HG03520 (cell line): Measurements from ENCODE around the gene SLC26A2.

ENCODE experiments used
- ATAC-seq: cut with Tn5 transposase; IDR thresholded peaks from one replicate; pipeline ENCODE4 v1.9.1; 2021; ENCODE audit warnings: mild to moderate bottlenecking, moderate library complexity; ENCODE audit not compliant: unreplicated experiment

Gene SLC26A2

GRCh38 chr5:149961186-149961685, 678 bp downstream of the SLC26A2 start:
- ATAC-seq = no peak

- ATAC-seq = no peak
Measured at GRCh38 chr5:149961957-149962409, 1.4 kb downstream of the SLC26A2 start.

GRCh38 chr5:149962601-149963300, 2.2 kb downstream of the SLC26A2 start:
- ATAC-seq = no peak

DNA sequence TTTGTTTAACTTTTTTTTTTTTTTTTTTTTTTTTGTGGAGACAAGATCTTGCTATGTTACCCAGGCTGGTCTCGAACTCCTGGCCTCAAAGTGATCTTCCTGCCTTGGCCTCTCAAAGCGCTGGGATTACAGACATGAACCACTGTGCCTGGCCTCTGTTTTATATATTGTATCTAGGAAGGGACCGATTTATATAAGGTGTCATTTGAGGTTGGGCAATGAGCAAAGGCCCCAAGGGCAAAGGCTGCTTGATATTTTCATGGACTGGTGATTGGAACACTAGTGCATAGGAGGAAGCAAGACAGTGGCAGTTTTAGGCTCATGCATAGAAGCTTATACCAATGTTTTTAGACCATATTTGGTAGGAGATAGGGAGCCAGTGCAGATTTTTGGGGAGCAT, 3.2 kb downstream of the SLC26A2 start:
- no peak for ATAC-seq

DNA sequence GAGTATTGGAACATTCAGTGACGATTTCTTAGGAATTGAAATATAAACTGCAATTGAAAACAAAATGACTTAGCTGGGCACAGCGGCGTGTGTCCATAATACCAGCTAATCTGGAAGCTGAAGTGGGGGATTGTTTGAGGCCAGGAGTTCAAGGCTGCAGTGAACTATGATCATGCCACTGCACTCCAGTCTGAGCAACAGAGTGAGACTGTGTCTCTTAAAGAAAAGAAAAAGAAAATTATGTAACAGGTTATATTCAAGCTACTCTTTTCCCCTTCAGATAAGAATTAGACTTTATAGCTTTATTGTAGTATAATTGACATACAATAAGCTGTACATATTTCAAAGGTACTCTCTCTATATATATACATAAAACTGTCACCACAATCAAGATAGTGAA, 6.4 kb downstream of the SLC26A2 start:
- ATAC-seq = no peak

DNA sequence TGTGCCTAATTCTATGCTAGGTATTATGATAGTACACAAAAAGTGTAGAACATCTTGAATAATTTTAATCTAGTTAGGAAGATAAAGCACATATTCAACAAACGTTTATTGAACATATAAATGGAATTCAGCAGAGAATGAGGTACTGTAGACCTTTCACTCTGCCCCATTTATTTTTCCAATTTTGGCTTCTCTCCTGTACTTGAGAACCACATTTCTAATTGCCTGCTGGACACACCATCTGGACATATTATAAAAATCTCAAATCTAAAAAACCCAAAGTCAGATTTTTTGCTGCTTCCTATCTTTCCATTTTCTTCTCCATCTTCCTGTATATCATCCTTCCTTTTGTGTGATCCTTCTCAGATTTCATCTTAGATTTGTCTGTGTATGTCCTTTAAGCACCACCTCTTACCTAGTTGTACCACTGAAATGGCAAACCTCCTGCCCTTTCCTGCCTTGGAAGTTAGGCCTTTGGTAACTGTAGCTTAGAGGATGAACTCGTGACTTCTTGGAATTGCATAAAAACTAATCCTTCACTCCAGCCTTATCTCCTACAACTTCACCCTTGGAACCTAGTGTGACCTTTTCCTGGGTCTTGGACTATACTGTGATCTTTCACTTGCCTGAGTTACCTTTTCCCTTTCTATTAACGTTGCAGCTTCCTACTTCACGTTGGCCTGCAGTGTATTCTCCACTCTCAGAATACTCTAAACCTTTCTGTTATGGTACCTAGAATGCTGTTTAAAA, 8.8 kb downstream of the SLC26A2 start:
- ATAC-seq = no peak

DNA sequence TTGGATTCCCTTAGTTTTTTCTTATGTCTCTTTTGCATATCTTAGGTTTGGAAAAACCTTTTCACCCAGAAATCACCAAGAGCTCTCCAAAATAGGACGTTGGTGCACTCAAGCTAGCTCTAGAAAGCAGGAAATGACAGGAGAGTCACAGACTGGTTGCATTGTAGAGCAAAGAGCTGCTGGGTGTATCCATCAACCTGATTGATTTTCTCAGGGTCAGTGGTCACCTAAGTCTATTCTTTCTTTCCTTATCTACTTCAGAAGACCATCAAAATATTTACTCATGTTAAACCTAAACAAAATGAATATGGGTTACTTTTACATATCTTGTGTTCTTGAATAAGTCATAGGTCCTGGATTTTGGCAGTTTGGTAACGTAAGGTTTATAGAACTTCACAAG, 14.9 kb downstream of the SLC26A2 start:
- ATAC-seq = no peak

- no peak for ATAC-seq
Measured at GRCh38 chr5:149979896-149980295, 19.3 kb downstream of the SLC26A2 start.

DNA sequence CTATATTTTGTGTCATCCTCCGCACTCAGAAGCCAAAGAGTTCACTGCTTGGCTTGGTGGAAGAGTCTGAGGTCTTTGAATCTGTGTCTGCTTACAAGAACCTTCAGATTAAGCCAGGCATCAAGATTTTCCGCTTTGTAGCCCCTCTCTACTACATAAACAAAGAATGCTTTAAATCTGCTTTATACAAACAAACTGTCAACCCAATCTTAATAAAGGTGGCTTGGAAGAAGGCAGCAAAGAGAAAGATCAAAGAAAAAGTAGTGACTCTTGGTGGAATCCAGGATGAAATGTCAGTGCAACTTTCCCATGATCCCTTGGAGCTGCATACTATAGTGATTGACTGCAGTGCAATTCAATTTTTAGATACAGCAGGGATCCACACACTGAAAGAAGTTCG, 20.6 kb downstream of the SLC26A2 start:
- ATAC-seq = no peak

DNA sequence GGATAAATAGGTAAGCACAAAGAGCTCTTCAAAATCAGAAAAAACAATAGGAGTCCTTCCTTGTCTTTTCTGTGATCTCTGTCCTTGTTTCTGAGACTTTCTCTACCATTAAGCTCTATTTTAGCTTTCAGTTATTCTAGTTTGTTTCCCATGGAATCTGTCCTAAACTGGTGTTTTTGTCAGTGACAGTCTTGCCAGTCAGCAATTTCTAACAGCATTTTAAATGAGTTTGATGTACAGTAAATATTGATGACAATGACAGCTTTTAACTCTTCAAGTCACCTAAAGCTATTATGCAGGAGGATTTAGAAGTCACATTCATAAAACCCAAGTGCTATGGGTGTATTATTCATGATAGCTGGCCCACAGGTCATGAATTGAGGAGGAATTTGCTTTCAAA, 21.9 kb downstream of the SLC26A2 start:
- no peak for ATAC-seq

- no peak for ATAC-seq
Measured at GRCh38 chr5:149988126-149988525, 27.6 kb downstream of the SLC26A2 start.

DNA sequence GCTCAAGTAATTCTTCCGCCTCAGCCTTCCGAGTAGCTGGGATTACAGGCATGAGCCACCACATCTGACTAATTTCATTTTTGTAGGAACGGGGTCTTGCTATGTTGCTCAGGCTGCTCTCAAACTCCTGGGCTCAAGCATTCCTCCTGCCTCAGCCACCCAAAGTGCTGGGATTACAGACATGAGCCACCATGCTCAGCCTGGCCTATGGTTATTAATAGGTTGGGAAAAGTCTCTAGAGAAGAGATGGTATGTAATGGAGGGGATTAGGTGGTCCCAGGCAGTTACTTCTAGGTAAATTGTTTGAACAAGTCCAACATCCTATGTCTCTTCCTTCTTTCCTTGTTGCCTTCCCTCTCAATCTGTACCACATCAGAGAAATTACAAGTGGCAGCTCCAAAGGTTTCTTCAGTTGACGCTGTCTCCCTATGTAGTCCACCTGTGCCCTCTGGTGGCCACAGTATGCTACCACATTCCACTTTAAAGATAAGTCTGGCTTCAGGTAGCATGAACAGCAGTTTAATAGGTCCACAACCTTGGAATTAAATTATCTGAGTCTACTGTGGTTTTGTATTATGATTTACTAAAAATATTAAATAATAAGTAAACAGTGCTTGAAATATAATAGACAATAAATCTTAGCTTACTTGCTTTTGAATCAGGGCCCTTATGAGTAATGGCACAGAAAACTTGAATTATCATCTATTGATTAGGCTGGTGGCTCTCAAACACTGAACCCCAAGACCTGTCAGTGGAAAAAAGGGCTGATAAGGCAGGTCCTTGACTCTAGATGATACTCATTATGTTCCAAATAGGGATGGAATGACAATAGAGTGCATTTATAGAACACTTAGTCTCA, 30.2 kb downstream of the SLC26A2 start:
- no peak for ATAC-seq

- no peak for ATAC-seq
Measured at GRCh38 chr5:149993471-149993870, 32.9 kb downstream of the SLC26A2 start.

- no peak for ATAC-seq
Measured at GRCh38 chr5:149995385-149996204, 35.0 kb downstream of the SLC26A2 start.

- no peak for ATAC-seq
Measured at GRCh38 chr5:149996205-149996890, 35.8 kb downstream of the SLC26A2 start.

DNA sequence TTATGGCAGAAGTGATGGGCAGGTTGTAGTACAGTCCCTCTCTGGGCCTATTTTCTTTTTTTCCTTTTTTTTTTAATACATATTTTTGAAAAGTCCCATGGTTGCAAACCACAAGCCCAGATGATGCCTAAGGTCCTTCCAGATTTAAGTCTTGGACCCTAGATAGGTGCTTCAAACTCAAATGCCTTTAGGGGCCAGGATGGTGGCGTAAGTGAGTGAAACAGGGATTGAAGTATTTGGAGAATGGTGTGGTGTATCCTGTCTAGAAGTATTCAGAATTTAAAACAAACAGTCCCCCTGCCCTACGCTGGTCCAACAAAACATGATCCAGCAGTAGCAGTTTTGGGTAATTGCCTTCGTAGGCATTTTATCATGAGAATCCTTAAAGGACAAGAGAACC, 37.7 kb downstream of the SLC26A2 start:
- no peak for ATAC-seq

GRCh38 chr5:149999359-149999758, 38.8 kb downstream of the SLC26A2 start:
- no peak for ATAC-seq

DNA sequence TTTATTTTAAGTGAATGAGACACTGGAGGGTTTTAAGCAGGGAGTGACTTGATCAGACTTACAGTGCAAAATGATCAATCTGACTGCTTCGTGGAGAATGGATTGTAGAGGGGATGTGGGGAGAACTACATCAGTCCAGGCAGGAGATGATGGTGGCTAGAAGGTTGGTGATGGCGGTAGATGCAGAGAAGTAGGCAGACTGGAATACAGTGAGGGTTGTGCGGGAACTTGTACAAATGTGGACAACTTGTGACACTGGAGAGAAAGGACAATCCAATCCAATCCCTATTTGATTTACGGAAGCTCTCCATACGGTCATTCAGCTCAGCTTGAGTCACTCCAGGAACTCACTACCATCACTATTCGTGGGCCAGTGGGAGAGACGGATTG, 39.3 kb downstream of the SLC26A2 start:
- ATAC-seq = no peak

- ATAC-seq = peak; percentile 76
Measured at GRCh38 chr5:150000256-150000989, 39.9 kb downstream of the SLC26A2 start, which contains the start of the genes HMGXB3 and TIGD6. TSS of gene HMGXB3 (plus strand) at chr5:150000739. CDS start at chr5:150004853, 4,114 bp downstream. TSS of gene TIGD6 (minus strand) at chr5:150000654. CDS start at chr5:149996348, 4,306 bp downstream.
